Psoas muscle (tissue), 8 donors: ENCODE data around the gene CRYBG3. TPM values are rescaled to one million over a fixed set of nuclear protein-coding genes. Genes with fewer than 3 reads are reported as not detected.

Experiments used
- ATAC-seq, 4 donors: fragments of 200-7000 bp; cut with Tn5 transposase; one replicate each; pipeline ENCODE4 v1.9.1; 2020; ENCODE audit warnings: moderate library complexity in 3 of 4, mild to moderate bottlenecking in 2 of 4
- DNase-seq, 2 donors: peaks; one replicate each; pipeline ENCODE4 v3.0.0-alpha.2; 2020
- H3K27ac ChIP-seq: fragments of 200-600 bp; one replicate; pipeline ENCODE4 v1.8.0; 2022
- H3K27me3 ChIP-seq, 3 donors: fragments of 200-600 bp in 1 of 3; one replicate each; pipeline versions ENCODE4 v1.6.1 to v1.8.0; 2013 to 2022; ENCODE audit warnings: low read length in 2 of 3, mild to moderate bottlenecking in 2 of 3, moderate library complexity in 1 of 3; ENCODE audit not compliant: insufficient read depth in 3 of 3
- H3K36me3 ChIP-seq, 2 donors: fragments of 200-600 bp in 1 of 2; one replicate each; pipeline versions ENCODE4 v1.6.1 to v1.8.0; 2013 to 2022; ENCODE audit warnings: low read depth in 1 of 2, mild to moderate bottlenecking in 1 of 2, moderate library complexity in 1 of 2; ENCODE audit not compliant: insufficient read depth in 1 of 2
- H3K4me1 ChIP-seq: fragments of 200-600 bp; one replicate; pipeline ENCODE4 v1.8.0; 2022
- H3K4me3 ChIP-seq: fragments of 200-600 bp; one replicate; pipeline ENCODE4 v1.8.0; 2022; ENCODE audit warnings: mild to moderate bottlenecking
- H3K9me3 ChIP-seq: fragments of 200-600 bp; one replicate; pipeline ENCODE4 v1.8.0; 2022
- WGBS, 3 donors: extraction: QIAGEN DNeasy Blood & Tissue Kit; methylation state at CpG; one replicate each; pipeline versions ENCODE4 v1.1.6 to v1.1.7; 2013; 5-methylcytosine and 5-hydroxymethylcytosine counted together
- intact Hi-C, 2 donors: fragments of 100-400 bp; cut with DNase I; formaldehyde crosslinking; loops; one replicate each; pipeline versions ENCODE4 v1.11.0 to v1.14.2; 2022
- polyA plus RNA-seq, 3 donors: library from polyadenylated mRNA; stranded (reverse); fragments of 200-250 nt; gene quantifications; one replicate each; pipeline ENCODE4 v1.2.3, GENCODE V29; 2013
- total RNA-seq, 4 donors: library from RNA; stranded (reverse); fragmentation: NEBNext Ultra II Directional in 2 of 4; extraction: Animal tissue kit (Norgen Biotek cat#: 25700) in 2 of 4; gene quantifications; one replicate each; pipeline versions ENCODE4 v1.2.1 to v1.2.4, GENCODE V29; 2021 to 2023
- TF ChIP-seq, protein P1 (sequence below): fragments of 200-600 bp; IDR thresholded peaks from one replicate; pipeline ENCODE4 v1.8.0; 2022; ENCODE audit warnings: antibody characterized with exemption
- donor health status: healthy with polysubstance abuse.
- donor health status: DM: no; HTN: no; CAD: no; lungs with moderate emphysema.
- donor health status: Bipolar disorder and iron deficiency.
- donor health status: healthy.
- donor health status: DM: yes; HTN: yes; CAD: no.
- donor health status: DM: no; HTN: no; CAD: no.
- donor health status: DM: no; HTN: no; CAD: no.
- donor health status: DM: yes; HTN: yes; CAD: no.

CRYBG3 gene
- total and polyA plus RNA-seq, 7 donors: 5.1 to 36.9 (median 10.1) TPM

DNA sequence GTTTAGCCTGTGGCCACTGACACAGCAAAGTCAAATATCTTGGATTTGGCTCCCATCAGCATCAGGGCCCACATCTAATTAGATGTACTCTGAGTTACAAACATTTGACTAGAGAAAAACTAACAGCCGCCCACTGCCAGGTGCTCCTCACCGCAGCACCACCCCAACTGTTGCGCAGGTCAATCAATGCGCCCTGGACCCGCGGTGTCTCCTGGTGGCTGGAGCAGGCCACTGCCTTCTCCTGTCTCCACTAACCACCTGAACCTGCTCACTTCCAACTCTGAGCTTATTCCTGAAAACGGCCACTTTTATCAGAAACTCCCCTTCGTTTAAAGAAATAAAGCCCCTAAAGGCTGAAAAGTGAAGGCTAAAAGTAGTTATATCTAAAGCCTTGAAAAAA, 146.2 kb downstream of the CRYBG3 start:
- Histone ChIP-seq H3K9me3 (no peaks in the 10 kb centered on the region), H3K27me3 (no peaks in the 10 kb centered on the region), H3K36me3 (peaks cover 0 to 12% of the 10 kb centered on the region in 2 donors), H3K27ac (peak overlapping the region; percentile 37), H3K4me1 (peaks cover 55% of the 10 kb centered on the region), H3K4me3 (no peak overlapping the region)
- WGBS, 3 donors: 91 to 92% (median 92%) methylated on average over 8 of the region's 8 CpGs
- DNase-seq: no peak
- ATAC-seq: no peak
- intact Hi-C loops: no loop called here
- TF ChIP-seq, protein P1, sequence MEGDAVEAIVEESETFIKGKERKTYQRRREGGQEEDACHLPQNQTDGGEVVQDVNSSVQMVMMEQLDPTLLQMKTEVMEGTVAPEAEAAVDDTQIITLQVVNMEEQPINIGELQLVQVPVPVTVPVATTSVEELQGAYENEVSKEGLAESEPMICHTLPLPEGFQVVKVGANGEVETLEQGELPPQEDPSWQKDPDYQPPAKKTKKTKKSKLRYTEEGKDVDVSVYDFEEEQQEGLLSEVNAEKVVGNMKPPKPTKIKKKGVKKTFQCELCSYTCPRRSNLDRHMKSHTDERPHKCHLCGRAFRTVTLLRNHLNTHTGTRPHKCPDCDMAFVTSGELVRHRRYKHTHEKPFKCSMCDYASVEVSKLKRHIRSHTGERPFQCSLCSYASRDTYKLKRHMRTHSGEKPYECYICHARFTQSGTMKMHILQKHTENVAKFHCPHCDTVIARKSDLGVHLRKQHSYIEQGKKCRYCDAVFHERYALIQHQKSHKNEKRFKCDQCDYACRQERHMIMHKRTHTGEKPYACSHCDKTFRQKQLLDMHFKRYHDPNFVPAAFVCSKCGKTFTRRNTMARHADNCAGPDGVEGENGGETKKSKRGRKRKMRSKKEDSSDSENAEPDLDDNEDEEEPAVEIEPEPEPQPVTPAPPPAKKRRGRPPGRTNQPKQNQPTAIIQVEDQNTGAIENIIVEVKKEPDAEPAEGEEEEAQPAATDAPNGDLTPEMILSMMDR: no peak

DNA sequence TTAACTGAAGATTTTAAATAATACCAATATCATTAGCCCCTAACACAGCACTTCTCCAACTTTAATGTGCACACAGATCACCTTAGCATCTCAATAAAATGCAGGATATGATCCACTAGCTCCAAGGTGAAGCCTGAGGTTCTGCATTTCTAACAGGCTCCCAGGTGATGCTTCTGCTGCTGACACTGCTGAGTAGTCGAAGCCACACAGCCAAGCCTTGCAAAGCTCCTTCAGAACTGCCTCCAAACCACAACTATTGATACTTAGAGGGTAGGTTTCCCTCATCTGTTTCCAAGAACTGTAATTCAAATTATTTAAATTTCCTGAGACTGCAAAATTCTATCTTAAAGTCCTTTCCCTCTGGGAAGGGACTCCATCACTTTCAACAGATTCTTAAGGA, 146.6 kb downstream of the CRYBG3 start:
- intact Hi-C loops: no loop called here
- DNase-seq: no peak
- no peaks in the 10 kb centered on the region for H3K27me3 ChIP-seq
- H3K4me1 ChIP-seq: peaks cover 54% of the 10 kb centered on the region
- no peak overlapping the region for H3K27ac ChIP-seq
- no peak for ATAC-seq
- H3K9me3 ChIP-seq: no peaks in the 10 kb centered on the region
- H3K4me3 ChIP-seq: no peak overlapping the region
- TF ChIP-seq, protein P1: no peak
- H3K36me3 ChIP-seq: peaks cover 0 to 12% of the 10 kb centered on the region in 2 donors
- WGBS, 3 donors: 84 to 100% (median 90%) methylated on average over 1 of the region's 1 CpG

DNA sequence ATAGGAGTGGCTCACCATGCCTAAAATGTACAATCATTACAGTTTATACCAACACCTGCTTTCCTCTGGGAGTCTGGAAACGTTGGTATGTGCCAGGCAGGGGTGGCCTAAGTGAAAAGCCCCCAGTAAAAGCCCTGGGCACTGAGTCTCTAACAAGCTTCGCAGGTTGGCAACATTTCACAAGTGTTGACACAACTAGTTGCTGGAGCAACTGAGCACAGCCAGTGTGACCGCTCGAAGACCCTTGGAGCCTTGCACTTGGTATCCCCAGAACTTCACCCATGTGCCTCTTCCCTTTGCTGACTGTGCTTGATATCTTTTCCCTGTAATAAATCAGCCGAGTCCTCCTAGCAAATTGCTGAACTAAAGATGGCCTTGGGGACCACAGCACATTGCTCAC, 147.7 kb downstream of the CRYBG3 start:
- Histone ChIP-seq H3K27ac (peak overlapping the region; percentile 97), H3K36me3 (peaks cover 0 to 12% of the 10 kb centered on the region in 2 donors), H3K4me3 (peak overlapping the region; percentile 87), H3K9me3 (no peaks in the 10 kb centered on the region), H3K27me3 (no peaks in the 10 kb centered on the region), H3K4me1 (peaks cover 46% of the 10 kb centered on the region)
- WGBS, 3 donors: 47 to 68% (median 49%) methylated on average over 5 of the region's 5 CpGs
- ATAC-seq (no peak), DNase-seq (no peak)
- TF ChIP-seq, protein P1: no peak
- intact Hi-C loops: no loop called here

DNA sequence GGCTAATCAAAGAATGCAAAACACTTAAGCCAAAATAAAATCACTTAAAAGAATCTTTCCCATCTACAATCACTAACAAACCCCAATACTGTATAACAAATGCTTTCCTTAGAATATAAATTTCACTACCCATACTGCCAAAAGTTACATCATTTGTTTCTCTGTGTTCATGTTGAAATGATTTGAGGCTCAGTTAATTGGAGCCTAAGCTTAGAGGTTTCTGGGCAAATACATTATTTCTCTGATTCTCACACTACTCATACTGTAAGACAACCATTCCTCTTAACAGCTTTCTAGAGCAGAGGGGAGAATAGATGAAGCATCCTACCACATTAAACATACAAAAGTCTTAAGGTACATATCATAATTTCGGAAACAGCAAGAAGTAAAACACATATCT, 148.3 kb downstream of the CRYBG3 start:
- intact Hi-C loops: no loop called here

More for the DNA sequence above, 148.3 kb downstream of the CRYBG3 start:
- 89 to 95% (median 91%) methylated on average over 1 of the region's 1 CpG for WGBS, 3 donors
- Histone ChIP-seq H3K27ac (peak overlapping the region; percentile 97), H3K9me3 (no peaks in the 10 kb centered on the region), H3K4me3 (peak overlapping the region; percentile 87), H3K4me1 (peaks cover 46% of the 10 kb centered on the region), H3K36me3 (peaks cover 0 to 12% of the 10 kb centered on the region in 2 donors), H3K27me3 (no peaks in the 10 kb centered on the region)
- TF ChIP-seq, protein P1: no peak
- ATAC-seq: no peak
- no peak for DNase-seq
